Neural cell (in vitro differentiated cells): ENCODE data around the gene CNIH3. TPM values are rescaled to one million over a fixed set of nuclear protein-coding genes. Genes with fewer than 3 reads are reported as not detected.

Experiments used
- H2AFZ ChIP-seq: fragments of 200-600, 300-800 bp; sonication (generic), shearing (Covaris generic); 2 replicates; pipeline ENCODE4 v1.6.0; 2014; ENCODE audit warnings: low read depth, mild to moderate bottlenecking, antibody characterized with exemption, low read length, moderate library complexity
- H3F3A ChIP-seq: fragments of 200-600 bp; shearing (Covaris generic); 2 replicates; pipeline ENCODE4 v1.6.1; 2016; ENCODE audit warnings: mild to moderate bottlenecking, moderate library complexity, mixed read lengths, antibody characterized with exemption, low read length; ENCODE audit not compliant: insufficient read depth, poor library complexity, severe bottlenecking
- H3K27ac ChIP-seq: fragments of 200-600, 300-800 bp; sonication (generic), shearing (Covaris generic); 2 replicates; pipeline ENCODE4 v1.5.1; 2014; ENCODE audit warnings: mild to moderate bottlenecking, low read length, moderate library complexity
- H3K27me3 ChIP-seq: fragments of 300-800, 200-600 bp; sonication (generic), shearing (Covaris generic); 2 replicates; pipeline ENCODE4 v1.6.0; 2014; ENCODE audit warnings: mild to moderate bottlenecking, low read depth, low read length, moderate library complexity; ENCODE audit not compliant: insufficient read depth
- H3K36me3 ChIP-seq: fragments of 300-800, 200-600 bp; sonication (generic), shearing (Covaris generic); 2 replicates; pipeline ENCODE4 v1.5.1; 2014; ENCODE audit warnings: mild to moderate bottlenecking, antibody characterized with exemption, low read length, moderate library complexity; ENCODE audit not compliant: insufficient read depth
- H3K4me2 ChIP-seq: fragments of 300-800, 200-600 bp; sonication (generic), shearing (Covaris generic); 2 replicates; pipeline ENCODE4 v1.6.0; 2014; ENCODE audit warnings: mild to moderate bottlenecking, low read length
- H3K4me3 ChIP-seq: fragments of 300-800, 200-600 bp; sonication (generic), shearing (Covaris generic); 2 replicates; pipeline ENCODE4 v1.5.1; 2014; ENCODE audit warnings: mild to moderate bottlenecking, low read length, moderate library complexity
- H3K79me2 ChIP-seq: fragments of 200-600 bp; shearing (Covaris generic); replicated peaks from 2 replicates; pipeline ENCODE4 v1.6.0; 2014; ENCODE audit warnings: mild to moderate bottlenecking, low read length, moderate library complexity; ENCODE audit not compliant: insufficient read depth
- H3K9ac ChIP-seq: fragments of 300-800, 200-600 bp; sonication (generic), shearing (Covaris generic); 2 replicates; pipeline ENCODE4 v1.6.1; 2016; ENCODE audit warnings: mild to moderate bottlenecking, low read length, mixed read lengths
- H3K9me2 ChIP-seq: fragments of 200-600 bp; shearing (Covaris generic); 2 replicates; pipeline ENCODE4 v1.6.1; 2016; ENCODE audit warnings: mild to moderate bottlenecking, low read length, mixed read lengths; ENCODE audit not compliant: insufficient read depth
- H3K9me3 ChIP-seq: fragments of 200-600, 300-800 bp; sonication (generic), shearing (Covaris generic); 2 replicates; pipeline ENCODE4 v1.6.1; 2016; ENCODE audit warnings: mild to moderate bottlenecking, mixed run types, low read length, moderate library complexity, mixed read lengths
- H4K20me1 ChIP-seq: fragments of 200-600 bp; shearing (Covaris generic); 2 replicates; pipeline ENCODE4 v1.6.1; 2016; ENCODE audit warnings: mild to moderate bottlenecking, mixed run types; ENCODE audit not compliant: insufficient read depth
- CTCF ChIP-seq: fragments of 450-650 bp; IDR thresholded peaks from 2 replicates; pipeline ENCODE4 v1.5.1; 2014; ENCODE audit warnings: antibody characterized with exemption, mild to moderate bottlenecking, moderate library complexity; ENCODE audit not compliant: poor library complexity, severe bottlenecking
- EP300 ChIP-seq: fragments of 450-650 bp; conservative IDR thresholded peaks from 2 replicates; pipeline ENCODE4 v1.6.1; 2014; ENCODE audit warnings: antibody characterized with exemption, mild to moderate bottlenecking, moderate library complexity; ENCODE audit not compliant: poor library complexity, severe bottlenecking
- EZH2 ChIP-seq: fragments of 200-600, 300-800 bp; shearing (Covaris generic), sonication (generic); IDR thresholded peaks from 2 replicates; pipeline ENCODE4 v1.6.1; 2014; ENCODE audit warnings: antibody characterized with exemption, low read length, borderline replicate concordance, mild to moderate bottlenecking; ENCODE audit not compliant: insufficient read depth, poor library complexity, severe bottlenecking
- MXI1 ChIP-seq: fragments of 450-650 bp; conservative IDR thresholded peaks from 2 replicates; pipeline ENCODE4 v1.6.1; 2014; ENCODE audit warnings: antibody characterized with exemption, mild to moderate bottlenecking; ENCODE audit not compliant: poor library complexity, severe bottlenecking
- POLR2AphosphoS5 ChIP-seq: IDR thresholded peaks from 2 replicates; pipeline ENCODE4 v1.6.1; 2012
- RAD21 ChIP-seq: fragments of 450-650 bp; conservative IDR thresholded peaks from 2 replicates; pipeline ENCODE4 v1.6.1; 2014; ENCODE audit warnings: antibody characterized with exemption, mild to moderate bottlenecking, moderate library complexity
- REST ChIP-seq: IDR thresholded peaks from 2 replicates; pipeline ENCODE4 v1.6.1; 2012; ENCODE audit warnings: borderline replicate concordance
- SMC3 ChIP-seq: fragments of 450-650 bp; conservative IDR thresholded peaks from 2 replicates; pipeline ENCODE4 v1.6.1; 2014; ENCODE audit warnings: antibody characterized with exemption, mild to moderate bottlenecking, moderate library complexity; ENCODE audit not compliant: poor library complexity
- TAF1 ChIP-seq: IDR thresholded peaks from 2 replicates; pipeline ENCODE4 v1.6.1; 2012; ENCODE audit warnings: low read depth
- polyA plus RNA-seq: library from polyadenylated mRNA; depleted of rRNA; stranded (reverse); fragments of >200 nt; gene quantifications from 2 replicates; pipeline ENCODE4 v1.2.3, GENCODE V29; 2014

Gene CNIH3
- polyA plus RNA-seq, 1 donor from 2014 or later: 9.3 TPM

- Histone ChIP-seq H3K9ac (no peak overlapping the region), H3K27ac (no peak overlapping the region), H3K4me3 (no peak overlapping the region), H3K27me3 (no peaks in the 10 kb centered on the region), H4K20me1 (no peaks in the 10 kb centered on the region), H3K36me3 (no peaks in the 10 kb centered on the region), H2AFZ (no peak overlapping the region), H3K9me2 (no peaks in the 10 kb centered on the region), H3F3A (no peaks in the 10 kb centered on the region), H3K79me2 (no peaks in the 10 kb centered on the region), H3K4me2 (no peak overlapping the region), H3K9me3 (no peaks in the 10 kb centered on the region)
- no peak for TF ChIP-seq SMC3
- TF ChIP-seq MXI1: no peak
- TF ChIP-seq EZH2: no peak
- TF ChIP-seq RAD21: no peak
- TF ChIP-seq EP300: no peak
- TF ChIP-seq TAF1: no peak
- no peak for TF ChIP-seq REST
- no peak for TF ChIP-seq CTCF
- no peak for TF ChIP-seq POLR2AphosphoS5
Measured at GRCh38 chr1:224579526-224579925, 36.6 kb upstream of the CNIH3 start.

GRCh38 chr1:224580006-224580405 lies 36.1 kb upstream of the CNIH3 start:
- no peak overlapping the region for H3K9ac ChIP-seq
- TF ChIP-seq SMC3: no peak
- TF ChIP-seq POLR2AphosphoS5: no peak
- TF ChIP-seq REST: no peak
- no peak for TF ChIP-seq EP300
- TF ChIP-seq EZH2: no peak
- TF ChIP-seq MXI1: no peak
- no peak for TF ChIP-seq TAF1
- no peak for TF ChIP-seq CTCF
- TF ChIP-seq RAD21: no peak
- no peaks in the 10 kb centered on the region for H3K36me3 ChIP-seq
- no peak overlapping the region for H3K27ac ChIP-seq
- H3K4me3 ChIP-seq: no peak overlapping the region
- no peak overlapping the region for H3K4me2 ChIP-seq
- H3K27me3 ChIP-seq: no peaks in the 10 kb centered on the region
- H3K9me3 ChIP-seq: no peaks in the 10 kb centered on the region
- H2AFZ ChIP-seq: no peak overlapping the region
- H3K9me2 ChIP-seq: no peaks in the 10 kb centered on the region
- no peaks in the 10 kb centered on the region for H3F3A ChIP-seq
- H4K20me1 ChIP-seq: no peaks in the 10 kb centered on the region
- H3K79me2 ChIP-seq: no peaks in the 10 kb centered on the region
